ENCODE measurements around the gene DOCK9. TPM values are rescaled to one million over a fixed set of nuclear protein-coding genes. Genes with fewer than 3 reads are reported as not detected.

Gene DOCK9
- total RNA-seq, 2 donors from 2014 or later: 107 to 117 TPM

GRCh38 chr13:98795220-98795619 lies 182.6 kb downstream of the DOCK9 start:
- H3K4me1 ChIP-seq (replicated peaks): no peaks in the 10 kb centered on the region
- H3K27ac ChIP-seq: no peak overlapping the region
- 96% methylated on average over 6 of the region's 6 CpGs for WGBS
- intact Hi-C loops (cut with DNase I): no loop called here
- H3K4me3 ChIP-seq: no peak overlapping the region
- TF ChIP-seq CTCF (IDR thresholded peaks at IDR 0.05): no peak
- TF ChIP-seq POLR2AphosphoS5 (IDR thresholded peaks at IDR 0.05): no peak
- TF ChIP-seq POLR2A (IDR thresholded peaks at IDR 0.05): no peak
- no peaks in the 10 kb centered on the region for H3K36me3 ChIP-seq
- no peaks in the 10 kb centered on the region for H3K27me3 ChIP-seq (replicated peaks; ENCODE audit: insufficient read depth)
- DNase-seq (ENCODE audit: low spot score): no peak
- H3K9me3 ChIP-seq: no peaks in the 10 kb centered on the region

GRCh38 chr13:98794498-98794897 lies 183.4 kb downstream of the DOCK9 start:
- Histone ChIP-seq H3K27ac (no peak overlapping the region), H3K4me3 (no peak overlapping the region), H3K27me3 (replicated peaks; ENCODE audit: insufficient read depth) (no peaks in the 10 kb centered on the region), H3K4me1 (replicated peaks) (no peaks in the 10 kb centered on the region), H3K36me3 (no peaks in the 10 kb centered on the region), H3K9me3 (no peaks in the 10 kb centered on the region)
- WGBS: 94% methylated on average over 12 of the region's 12 CpGs
- no peak for DNase-seq (ENCODE audit: low spot score)
- TF ChIP-seq CTCF (IDR thresholded peaks at IDR 0.05) (no peak), POLR2A (IDR thresholded peaks at IDR 0.05) (no peak), POLR2AphosphoS5 (IDR thresholded peaks at IDR 0.05) (no peak)
- intact Hi-C loops (cut with DNase I): no loop called here

DNA sequence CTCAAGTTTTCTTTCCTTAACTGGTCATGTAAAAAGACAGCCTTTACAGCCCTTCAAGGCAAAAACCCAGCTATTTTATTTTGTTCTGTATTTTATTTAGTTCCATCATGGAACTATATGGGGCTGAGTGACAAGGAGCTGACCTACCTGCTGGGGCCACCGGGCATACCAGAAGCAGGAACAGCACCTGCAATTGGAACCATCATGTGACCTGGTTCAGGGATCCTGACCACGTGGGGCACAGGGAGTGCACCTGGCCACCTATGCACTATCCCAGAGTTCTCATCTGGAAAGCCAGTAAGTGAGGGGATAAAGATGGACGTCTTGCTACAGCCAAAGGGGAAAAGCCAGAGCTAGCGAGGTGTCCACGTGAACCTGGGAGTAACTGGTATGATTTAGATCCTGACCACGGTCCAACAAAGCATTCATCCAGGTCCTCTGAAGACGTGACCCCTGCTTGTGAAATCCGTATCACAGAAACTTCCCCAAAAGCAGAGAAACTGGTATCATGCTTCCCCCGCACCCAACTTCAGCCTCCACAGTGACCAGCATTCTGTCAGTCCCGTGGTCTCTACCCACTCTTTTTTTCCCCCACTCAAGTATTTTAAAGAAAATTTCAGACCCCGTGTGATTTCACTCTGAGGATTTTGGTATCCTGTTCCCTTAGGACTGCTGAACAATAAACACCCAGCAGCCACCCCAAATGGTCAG lies 184.9 kb downstream of the DOCK9 start:
- DNase-seq (ENCODE audit: low spot score): no peak
- H3K36me3 ChIP-seq: no peaks in the 10 kb centered on the region
- H3K4me1 ChIP-seq (replicated peaks): no peaks in the 10 kb centered on the region
- H3K27me3 ChIP-seq (replicated peaks; ENCODE audit: insufficient read depth): no peaks in the 10 kb centered on the region
- no peaks in the 10 kb centered on the region for H3K9me3 ChIP-seq
- no peak overlapping the region for H3K27ac ChIP-seq
- no peak for TF ChIP-seq POLR2AphosphoS5 (IDR thresholded peaks at IDR 0.05)
- WGBS: 86% methylated on average over 11 of the region's 11 CpGs
- intact Hi-C loops (cut with DNase I): no loop called here
- no peak overlapping the region for H3K4me3 ChIP-seq

DNA sequence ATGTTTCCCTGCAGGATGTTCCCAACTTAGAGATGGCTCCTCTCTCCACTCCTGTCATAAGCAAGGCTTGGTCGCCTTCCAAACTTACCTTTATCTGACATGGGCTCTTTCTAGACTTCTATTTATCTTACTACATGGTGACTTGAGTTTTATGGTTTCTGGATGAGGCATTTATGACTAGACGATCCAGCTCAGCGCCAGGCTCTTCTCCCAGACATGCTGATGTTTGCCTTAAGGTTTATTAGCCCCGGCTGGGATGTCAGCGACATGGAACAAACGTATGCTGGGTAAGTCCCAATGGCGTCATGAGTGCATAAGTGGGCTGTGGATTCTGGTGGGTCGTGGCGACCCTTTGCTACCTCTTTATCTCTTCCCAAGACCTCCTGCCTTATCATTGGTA lies 185.5 kb downstream of the DOCK9 start:
- Histone ChIP-seq H3K27ac (no peak overlapping the region), H3K9me3 (no peaks in the 10 kb centered on the region), H3K27me3 (replicated peaks; ENCODE audit: insufficient read depth) (no peaks in the 10 kb centered on the region), H3K4me1 (replicated peaks) (no peaks in the 10 kb centered on the region), H3K36me3 (no peaks in the 10 kb centered on the region), H3K4me3 (no peak overlapping the region)
- DNase-seq (ENCODE audit: low spot score): peak; percentile 75
- 25% methylated on average over 9 of the region's 9 CpGs for WGBS
- intact Hi-C loops (cut with DNase I): no loop called here
- TF ChIP-seq POLR2AphosphoS5 (IDR thresholded peaks at IDR 0.05) (peak; percentile 90), CTCF (IDR thresholded peaks at IDR 0.05) (no peak)

DNA sequence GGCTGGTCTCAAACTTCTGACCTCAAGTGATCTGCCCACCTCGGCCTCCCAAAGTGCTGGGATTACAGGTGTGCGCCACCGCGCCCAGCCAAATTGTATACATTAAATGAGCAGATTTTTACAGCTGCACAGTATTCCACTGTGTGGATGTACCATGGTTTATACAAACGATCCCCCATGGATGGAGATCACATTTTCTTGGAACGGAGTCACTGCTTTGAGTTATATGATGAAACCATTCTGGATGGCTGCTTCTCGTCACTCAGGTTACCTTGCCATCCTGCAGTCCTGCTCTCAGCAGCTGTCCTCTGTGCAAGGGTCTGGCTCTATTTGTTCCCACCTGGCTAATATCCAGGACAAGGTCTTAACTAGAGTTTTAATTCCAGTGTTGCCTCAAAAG lies 186.3 kb downstream of the DOCK9 start:
- intact Hi-C loops (cut with DNase I): no loop called here
- 99% methylated on average over 7 of the region's 7 CpGs for WGBS
- no peaks in the 10 kb centered on the region for H3K4me1 ChIP-seq (replicated peaks)
- no peaks in the 10 kb centered on the region for H3K36me3 ChIP-seq
- H3K27me3 ChIP-seq (replicated peaks; ENCODE audit: insufficient read depth): no peaks in the 10 kb centered on the region
- H3K4me3 ChIP-seq: no peak overlapping the region
- TF ChIP-seq CTCF (IDR thresholded peaks at IDR 0.05) (no peak), POLR2A (IDR thresholded peaks at IDR 0.05) (no peak), POLR2AphosphoS5 (IDR thresholded peaks at IDR 0.05) (no peak)
- DNase-seq (ENCODE audit: low spot score): no peak
- H3K9me3 ChIP-seq: no peaks in the 10 kb centered on the region
- no peak overlapping the region for H3K27ac ChIP-seq

Measured in prostate gland (tissue), 2 donors.